OCI-LY3 (cell line): ENCODE data around the gene KRIT1.

ENCODE experiments used
- H2AFZ ChIP-seq: fragments of 200-600, 300-600 bp; shearing (Covaris generic); 2 replicates; pipeline ENCODE4 v1.6.0; 2014; ENCODE audit warnings: antibody characterized with exemption, low read depth, low read length
- H3K27ac ChIP-seq: fragments of 200-600, 300-600 bp; sonication (generic); 2 replicates; pipeline ENCODE4 v1.5.1; 2014; ENCODE audit warnings: mild to moderate bottlenecking, low read length, moderate library complexity, mixed read lengths
- H3K27me3 ChIP-seq: fragments of 200-600, 300-600 bp; sonication (generic); 2 replicates; pipeline ENCODE4 v1.6.1; 2014; ENCODE audit warnings: low read depth, low read length, mixed read lengths
- H3K36me3 ChIP-seq: fragments of 200-600, 300-600 bp; sonication (generic); replicated peaks from 2 replicates; pipeline ENCODE3; 2014; ENCODE audit warnings: low read depth, low read length, mixed read lengths
- H3K4me1 ChIP-seq: fragments of 300-600, 200-600 bp; sonication (generic); 2 replicates; pipeline ENCODE4 v1.6.1; 2014; ENCODE audit warnings: low read length, mixed read lengths
- H3K4me2 ChIP-seq: fragments of 200-600, 300-600 bp; sonication (generic); 2 replicates; pipeline ENCODE4 v1.6.1; 2014; ENCODE audit warnings: low read length, mixed read lengths
- H3K4me3 ChIP-seq: fragments of 300-600, 200-600 bp; sonication (generic); 2 replicates; pipeline ENCODE4 v1.5.1; 2014; ENCODE audit warnings: antibody characterized with exemption, mild to moderate bottlenecking, low read length, moderate library complexity
- H3K79me2 ChIP-seq: fragments of 300-600, 200-600 bp; shearing (Covaris generic); 2 replicates; pipeline ENCODE4 v1.6.1; 2014; ENCODE audit warnings: mild to moderate bottlenecking, low read length, mixed read lengths
- H3K9ac ChIP-seq: fragments of 300-600, 200-600 bp; shearing (Covaris generic); 2 replicates; pipeline ENCODE4 v1.6.0; 2014; ENCODE audit warnings: mild to moderate bottlenecking, low read length, moderate library complexity
- H3K9me3 ChIP-seq: fragments of 200-600, 300-600 bp; shearing (Covaris generic); 2 replicates; pipeline ENCODE4 v1.6.1; 2014; ENCODE audit warnings: low read length, mixed read lengths; ENCODE audit not compliant: insufficient read depth
- H4K20me1 ChIP-seq: fragments of 200-600, 300-600 bp; sonication (generic); 2 replicates; pipeline ENCODE4 v1.6.1; 2016; ENCODE audit warnings: low read length, mixed read lengths; ENCODE audit not compliant: insufficient read depth
- EZH2phosphoT487 ChIP-seq: fragments of 200-600 bp; shearing (Covaris generic); IDR thresholded peaks from 2 replicates; pipeline ENCODE4 v1.6.1; 2018; ENCODE audit warnings: antibody characterized with exemption, mixed run types, low read depth
- TF ChIP-seq, protein P1 (sequence below): fragments of 200-600, 300-600 bp; sonication (generic); IDR thresholded peaks from 2 replicates; pipeline ENCODE4 v1.5.1; 2014; ENCODE audit warnings: antibody characterized with exemption, low read length, low read depth

KRIT1 gene

DNA sequence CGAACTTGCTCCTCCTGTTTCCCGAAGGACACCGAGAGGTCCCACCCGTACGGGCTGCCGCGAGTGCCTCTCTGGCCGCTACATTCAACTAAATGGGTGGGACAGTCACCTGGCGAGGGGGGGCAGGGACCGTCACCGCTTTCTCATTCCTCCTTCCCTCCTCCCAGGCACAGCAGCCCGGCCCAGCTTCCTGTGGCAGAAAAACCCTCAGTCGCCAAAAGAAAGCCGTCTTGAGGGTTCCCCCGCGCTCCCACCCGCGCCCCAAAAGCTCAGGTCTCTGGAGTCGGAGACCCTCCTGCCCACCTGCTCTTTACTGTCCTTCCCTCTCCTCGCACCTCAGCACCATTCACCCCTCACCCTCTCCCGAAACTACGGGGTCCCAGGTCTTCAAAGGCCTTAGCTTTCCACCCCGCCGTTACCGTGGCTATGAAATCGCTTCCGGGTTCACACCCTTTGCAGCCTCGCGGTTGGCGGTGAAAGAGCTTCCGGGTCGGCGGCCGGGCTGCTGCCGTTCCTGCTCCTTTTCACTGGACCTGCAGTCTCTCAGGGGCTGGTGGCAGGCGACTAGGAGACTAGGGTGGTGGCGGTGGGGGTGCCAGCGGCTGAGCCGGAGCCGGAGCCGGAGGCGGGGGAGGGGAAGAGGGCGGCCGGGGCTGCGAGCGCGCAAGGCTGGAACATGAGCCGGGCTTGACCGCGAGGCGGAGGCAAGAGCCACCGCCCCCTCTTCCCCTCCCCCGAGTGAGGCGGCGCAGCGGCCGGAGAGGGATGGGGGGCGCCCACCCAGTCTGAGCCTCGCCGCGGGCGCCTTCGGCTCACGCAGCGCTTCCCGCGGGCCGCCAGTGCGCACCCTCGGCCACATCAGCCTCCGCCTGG lies at the start of gene KRIT1, which contains the start of gene ANKIB1:
TSS of gene KRIT1 (minus strand) at position 428 of the 873 bp plus-strand sequence. CDS start 3,779 bp downstream, outside the sequence.
TSS of gene ANKIB1 (plus strand) at position 488 of the 873 bp plus-strand sequence. CDS start 49,005 bp downstream, outside the sequence.
- H3K27ac ChIP-seq, result peak within 1 kb of the TSS; percentile 70
- peak within 1 kb of the TSS; percentile 97 for H3K4me3 ChIP-seq
- no peaks in the 10 kb centered on the region for H3K27me3 ChIP-seq
- peaks cover 15% of the 10 kb centered on the region; the same call in 1 of the 2 replicates for H4K20me1 ChIP-seq
- TF ChIP-seq EZH2phosphoT487, result no peak
- peaks cover 7% of the 10 kb centered on the region for H3K36me3 ChIP-seq
- H2AFZ ChIP-seq, result peak within 1 kb of the TSS; percentile 77
- peaks cover 28% of the 10 kb centered on the region for H3K4me1 ChIP-seq
- H3K9ac ChIP-seq, result peak within 1 kb of the TSS; percentile 83
- H3K9me3 ChIP-seq, result no peaks in the 10 kb centered on the region
- peaks cover 69% of the 10 kb centered on the region for H3K79me2 ChIP-seq
- peak within 1 kb of the TSS; percentile 90 for H3K4me2 ChIP-seq

DNA sequence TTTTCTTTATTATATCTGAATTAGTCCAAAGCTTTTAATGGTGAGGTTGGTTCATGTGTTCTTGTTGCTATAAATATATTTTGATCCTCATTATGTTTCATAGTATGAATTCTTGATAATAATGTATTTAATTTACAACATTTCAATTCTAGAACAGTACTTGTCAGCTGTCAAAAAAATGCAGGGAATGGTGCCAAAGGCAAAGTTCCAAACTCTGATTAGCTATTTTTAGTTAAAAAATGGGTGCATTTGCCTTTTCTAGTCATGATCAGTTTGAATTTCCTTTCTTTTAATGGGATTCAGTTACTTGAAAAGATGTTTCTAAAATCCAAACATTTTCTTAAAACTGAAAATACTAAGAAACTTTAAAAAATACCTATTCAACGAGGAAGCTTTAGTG lies 49.7 kb upstream of the KRIT1 start:
- Histone ChIP-seq H3K9ac (no peak overlapping the region), H3K9me3 (no peaks in the 10 kb centered on the region), H3K79me2 (no peaks in the 10 kb centered on the region), H3K27ac (no peak overlapping the region), H3K36me3 (no peaks in the 10 kb centered on the region), H2AFZ (no peak overlapping the region), H4K20me1 (no peaks in the 10 kb centered on the region), H3K4me3 (no peak overlapping the region), H3K4me1 (peaks cover 3% of the 10 kb centered on the region; the same call in 1 of the 2 replicates), H3K4me2 (no peak overlapping the region), H3K27me3 (no peaks in the 10 kb centered on the region)
- TF ChIP-seq, protein P1, sequence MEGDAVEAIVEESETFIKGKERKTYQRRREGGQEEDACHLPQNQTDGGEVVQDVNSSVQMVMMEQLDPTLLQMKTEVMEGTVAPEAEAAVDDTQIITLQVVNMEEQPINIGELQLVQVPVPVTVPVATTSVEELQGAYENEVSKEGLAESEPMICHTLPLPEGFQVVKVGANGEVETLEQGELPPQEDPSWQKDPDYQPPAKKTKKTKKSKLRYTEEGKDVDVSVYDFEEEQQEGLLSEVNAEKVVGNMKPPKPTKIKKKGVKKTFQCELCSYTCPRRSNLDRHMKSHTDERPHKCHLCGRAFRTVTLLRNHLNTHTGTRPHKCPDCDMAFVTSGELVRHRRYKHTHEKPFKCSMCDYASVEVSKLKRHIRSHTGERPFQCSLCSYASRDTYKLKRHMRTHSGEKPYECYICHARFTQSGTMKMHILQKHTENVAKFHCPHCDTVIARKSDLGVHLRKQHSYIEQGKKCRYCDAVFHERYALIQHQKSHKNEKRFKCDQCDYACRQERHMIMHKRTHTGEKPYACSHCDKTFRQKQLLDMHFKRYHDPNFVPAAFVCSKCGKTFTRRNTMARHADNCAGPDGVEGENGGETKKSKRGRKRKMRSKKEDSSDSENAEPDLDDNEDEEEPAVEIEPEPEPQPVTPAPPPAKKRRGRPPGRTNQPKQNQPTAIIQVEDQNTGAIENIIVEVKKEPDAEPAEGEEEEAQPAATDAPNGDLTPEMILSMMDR, result no peak
- TF ChIP-seq EZH2phosphoT487, result no peak

DNA sequence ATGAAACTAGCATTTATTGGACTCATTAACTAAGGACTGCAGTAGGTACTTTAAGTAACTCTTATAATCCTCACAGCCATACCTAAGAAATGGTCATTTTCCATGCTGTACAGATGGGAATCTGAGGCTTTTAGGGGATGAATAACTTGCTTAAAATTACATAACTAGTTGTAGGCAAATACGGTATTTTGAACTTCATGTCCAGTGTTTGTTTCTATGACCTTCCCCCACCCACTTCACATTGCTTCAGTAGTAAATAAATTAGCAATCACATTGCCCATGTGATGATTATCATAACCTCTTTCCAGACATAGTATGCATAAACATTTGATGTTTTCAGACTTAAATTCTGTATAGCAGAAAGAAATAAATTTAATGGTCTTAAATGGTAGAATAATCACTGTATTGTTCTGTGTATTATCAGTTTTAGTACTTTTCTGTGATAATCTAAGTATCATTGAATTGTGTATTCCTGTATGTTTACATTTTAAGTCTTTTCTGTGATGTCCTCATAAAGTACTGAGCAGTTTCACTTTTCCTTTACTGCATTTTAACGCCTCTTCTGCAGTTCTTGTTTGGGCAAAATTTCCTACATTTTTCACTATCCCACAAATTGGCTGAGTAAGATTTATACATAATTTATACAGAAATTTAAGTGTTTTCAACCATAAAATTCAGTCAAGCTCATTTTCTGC lies 48.3 kb upstream of the KRIT1 start:
- Histone ChIP-seq H3K27ac (no peak overlapping the region), H3K79me2 (0 out of 2 replicates have a peak, but pooled peaks cover 4% of the 10 kb centered on the region), H3K36me3 (no peaks in the 10 kb centered on the region), H3K27me3 (no peaks in the 10 kb centered on the region), H3K4me1 (peaks cover 6% of the 10 kb centered on the region; the same call in 1 of the 2 replicates), H4K20me1 (no peaks in the 10 kb centered on the region), H3K4me2 (no peak overlapping the region), H3K9me3 (no peaks in the 10 kb centered on the region), H2AFZ (no peak overlapping the region), H3K4me3 (no peak overlapping the region), H3K9ac (no peak overlapping the region)
- TF ChIP-seq EZH2phosphoT487, result no peak
- TF ChIP-seq, protein P1, result no peak

DNA sequence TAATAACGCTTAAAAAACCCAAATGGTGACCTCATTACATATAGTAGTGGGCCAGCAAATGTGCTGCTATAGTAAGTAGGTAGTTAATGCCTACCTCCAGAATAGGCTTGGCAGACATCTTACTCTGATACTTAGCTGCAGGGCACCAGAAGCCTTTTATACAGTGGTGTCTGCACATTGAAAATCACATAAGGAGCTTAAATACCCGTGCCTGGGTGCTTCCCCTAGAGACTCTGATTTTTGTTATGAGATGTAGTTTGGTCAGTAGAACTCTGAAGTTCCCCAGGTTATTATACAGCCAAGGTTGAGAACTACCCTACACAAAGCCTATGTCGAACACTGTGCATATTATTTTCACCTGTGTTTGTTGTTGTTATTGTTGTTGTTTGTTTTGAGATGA lies 47.3 kb upstream of the KRIT1 start:
- Histone ChIP-seq H3K9ac (no peak overlapping the region), H3K9me3 (no peaks in the 10 kb centered on the region), H3K4me3 (no peak overlapping the region), H3K36me3 (peaks cover 5% of the 10 kb centered on the region), H3K4me2 (no peak overlapping the region), H3K4me1 (peaks cover 7% of the 10 kb centered on the region; the same call in 1 of the 2 replicates), H2AFZ (no peak overlapping the region), H3K27me3 (no peaks in the 10 kb centered on the region), H3K79me2 (peaks cover 11% of the 10 kb centered on the region; the same call in 1 of the 2 replicates), H3K27ac (no peak overlapping the region), H4K20me1 (no peaks in the 10 kb centered on the region)
- TF ChIP-seq EZH2phosphoT487, result no peak
- TF ChIP-seq, protein P1, result no peak
